AG04450 (cell line): ENCODE measurements around the gene POLQ. TPM values are rescaled to one million over a fixed set of nuclear protein-coding genes. Genes with fewer than 3 reads are reported as not detected.
"Not testable (repeated sequence)": the region's sequence is repeated elsewhere in the genome, so short reads cannot be mapped to it uniquely, and the experiment has no call there.

Source experiments
- CTCF ChIA-PET: fragments of 300-600, 350-600 bp; formaldehyde crosslinking; extraction: SDS; loops from one replicate; lab custom pipeline; 2022; ENCODE audit warnings: antibody characterized with exemption, inconsistent platforms; lab: Charles Lee
- POLR2A ChIA-PET: fragments of 350-600 bp; formaldehyde crosslinking; extraction: SDS; loops from one replicate; lab custom pipeline; 2021; ENCODE audit warnings: antibody characterized with exemption, inconsistent platforms; lab: Yijun Ruan, JAX
- DNase-seq: peaks from one replicate; pipeline ENCODE4 v3.0.0-alpha.2; 2011; ENCODE audit warnings: low read depth, low spot score
- H3K27ac ChIP-seq: one replicate; pipeline ENCODE4 v1.5.1; 2012; ENCODE audit warnings: low read depth, low read length, control low read depth
- H3K27me3 ChIP-seq: one replicate; pipeline ENCODE4 v1.6.0; 2012; ENCODE audit warnings: low read length; ENCODE audit not compliant: control insufficient read depth, insufficient read depth
- H3K4me3 ChIP-seq: 2 replicates; pipeline ENCODE4 v1.5.1; 2011; ENCODE audit warnings: mild to moderate bottlenecking, low read depth, low read length, control low read depth
- H3K9me3 ChIP-seq: 2 replicates; pipeline ENCODE4 v1.5.1; 2012; ENCODE audit warnings: low read length; ENCODE audit not compliant: control insufficient read depth, insufficient read depth
- polyA plus RNA-seq: library from polyadenylated mRNA; depleted of rRNA; stranded (reverse); fragments of >200 nt; gene quantifications from 2 replicates; pipeline ENCODE4 v1.2.3, GENCODE V29; 2011
- TF ChIP-seq, protein P1 (sequence below): IDR thresholded peaks from 2 replicates; pipeline ENCODE4 v1.5.1; 2011; ENCODE audit warnings: low read depth, low read length, control low read depth, inconsistent platforms

The POLQ gene
- polyA plus RNA-seq, 1 experiment = 1.4 TPM

DNA sequence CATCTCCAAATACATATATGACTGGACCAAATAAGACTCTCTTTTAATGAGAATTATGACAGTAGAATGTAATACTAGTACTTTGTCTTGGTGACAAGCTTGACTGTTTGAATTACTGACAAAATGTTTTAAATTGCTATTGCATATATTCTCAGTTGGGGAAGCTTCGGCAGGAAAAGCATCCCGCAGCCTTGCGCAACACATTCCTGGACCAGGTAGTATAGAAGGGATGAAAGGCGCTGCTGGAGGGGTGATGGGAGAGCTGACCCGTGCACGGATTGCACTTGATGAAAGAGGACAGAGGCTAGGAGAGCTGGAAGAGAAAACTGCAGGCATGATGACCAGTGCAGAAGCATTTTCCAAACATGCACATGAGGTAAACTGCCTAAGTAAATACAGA lies 127.6 kb downstream of the POLQ start:
- TF ChIP-seq, protein P1, sequence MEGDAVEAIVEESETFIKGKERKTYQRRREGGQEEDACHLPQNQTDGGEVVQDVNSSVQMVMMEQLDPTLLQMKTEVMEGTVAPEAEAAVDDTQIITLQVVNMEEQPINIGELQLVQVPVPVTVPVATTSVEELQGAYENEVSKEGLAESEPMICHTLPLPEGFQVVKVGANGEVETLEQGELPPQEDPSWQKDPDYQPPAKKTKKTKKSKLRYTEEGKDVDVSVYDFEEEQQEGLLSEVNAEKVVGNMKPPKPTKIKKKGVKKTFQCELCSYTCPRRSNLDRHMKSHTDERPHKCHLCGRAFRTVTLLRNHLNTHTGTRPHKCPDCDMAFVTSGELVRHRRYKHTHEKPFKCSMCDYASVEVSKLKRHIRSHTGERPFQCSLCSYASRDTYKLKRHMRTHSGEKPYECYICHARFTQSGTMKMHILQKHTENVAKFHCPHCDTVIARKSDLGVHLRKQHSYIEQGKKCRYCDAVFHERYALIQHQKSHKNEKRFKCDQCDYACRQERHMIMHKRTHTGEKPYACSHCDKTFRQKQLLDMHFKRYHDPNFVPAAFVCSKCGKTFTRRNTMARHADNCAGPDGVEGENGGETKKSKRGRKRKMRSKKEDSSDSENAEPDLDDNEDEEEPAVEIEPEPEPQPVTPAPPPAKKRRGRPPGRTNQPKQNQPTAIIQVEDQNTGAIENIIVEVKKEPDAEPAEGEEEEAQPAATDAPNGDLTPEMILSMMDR = no peak
- ChIA-PET POLR2A (no interaction called here), CTCF (no interaction called here)
- Histone ChIP-seq H3K27ac (no peak overlapping the region), H3K9me3 (no peaks in the 10 kb centered on the region), H3K4me3 (no peak overlapping the region), H3K27me3 (no peaks in the 10 kb centered on the region)
- no peak for DNase-seq

DNA sequence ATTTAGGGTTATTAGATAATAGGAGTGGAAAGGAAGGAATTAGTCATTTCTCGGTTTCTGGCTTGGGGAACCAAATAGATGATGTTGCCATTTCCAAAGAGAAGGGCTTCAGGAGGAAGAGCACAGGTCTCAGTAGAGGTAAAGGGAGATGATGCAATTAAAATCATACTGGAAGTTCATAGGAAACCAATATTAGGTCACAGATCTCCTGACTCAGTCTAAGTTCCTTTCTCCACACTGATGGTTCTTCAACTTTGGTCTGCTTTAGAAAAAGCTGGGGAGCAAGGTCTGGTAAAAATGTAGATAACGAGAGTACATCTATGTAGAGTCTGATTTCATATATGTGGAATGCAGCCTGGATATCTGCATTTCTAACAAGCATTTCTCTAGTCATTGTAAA lies 130.9 kb downstream of the POLQ start:
- H3K4me3 ChIP-seq = no peak overlapping the region
- TF ChIP-seq, protein P1 = no peak
- CTCF ChIA-PET = interaction anchor here (0.6 kb wide), 1 partner anchor 78 kb away, joined by 3 read pairs; no protein-coding TSS in a partner anchor
- DNase-seq = no peak
- H3K27ac ChIP-seq = no peak overlapping the region
- no peaks in the 10 kb centered on the region for H3K9me3 ChIP-seq
- POLR2A ChIA-PET = no interaction called here
- no peaks in the 10 kb centered on the region for H3K27me3 ChIP-seq

GRCh38 chr3:121411523-121411922 lies 134.3 kb downstream of the POLQ start:
- ChIA-PET CTCF (no interaction called here), POLR2A (no interaction called here)
- no peak overlapping the region for H3K4me3 ChIP-seq
- H3K9me3 ChIP-seq = no peaks in the 10 kb centered on the region
- TF ChIP-seq, protein P1 = no peak
- H3K27me3 ChIP-seq = no peaks in the 10 kb centered on the region
- no peak overlapping the region for H3K27ac ChIP-seq
- no peak for DNase-seq

- Histone ChIP-seq H3K27me3 (no peaks in the 10 kb centered on the region), H3K4me3 (no peak overlapping the region), H3K27ac (no peak overlapping the region), H3K9me3 (no peaks in the 10 kb centered on the region)
- ChIA-PET CTCF (no interaction called here), POLR2A (no interaction called here)
- TF ChIP-seq, protein P1 = no peak
- DNase-seq = no peak
These were observed 140.2 kb downstream of the POLQ start for GRCh38 chr3:121405631-121406030.

- POLR2A ChIA-PET = no interaction called here
- Histone ChIP-seq H3K9me3 (no peaks in the 10 kb centered on the region), H3K4me3 (no peak overlapping the region), H3K27me3 (no peaks in the 10 kb centered on the region), H3K27ac (no peak overlapping the region)
- TF ChIP-seq, protein P1 = no peak
- no peak for DNase-seq
- CTCF ChIA-PET = no interaction called here
These were observed 146.0 kb downstream of the POLQ start for GRCh38 chr3:121399820-121400219.

DNA sequence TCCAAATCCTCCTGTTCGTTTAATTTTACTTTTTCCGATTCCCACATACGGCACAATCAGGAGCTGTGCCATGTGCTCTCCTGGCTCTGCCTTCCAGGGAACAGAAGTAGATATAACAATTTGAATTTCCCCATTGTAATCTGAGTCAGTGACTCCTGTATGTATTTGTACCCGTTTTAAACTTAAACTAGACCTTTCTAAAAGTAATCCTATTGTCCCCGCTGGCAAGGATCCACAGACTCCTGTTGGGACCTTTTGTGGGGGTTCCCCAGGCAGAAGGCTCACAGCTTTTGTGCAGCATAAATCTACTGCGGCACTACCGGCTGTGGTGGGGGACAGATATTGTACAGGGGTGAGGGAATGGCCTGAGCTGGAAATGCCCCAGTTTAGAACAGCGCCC lies 147.7 kb downstream of the POLQ start:
- DNase-seq, CTCF ChIA-PET, H3K27ac ChIP-seq, H3K4me3 ChIP-seq, POLR2A ChIA-PET, H3K9me3 ChIP-seq, H3K27me3 ChIP-seq: not testable (repeated sequence)

DNA sequence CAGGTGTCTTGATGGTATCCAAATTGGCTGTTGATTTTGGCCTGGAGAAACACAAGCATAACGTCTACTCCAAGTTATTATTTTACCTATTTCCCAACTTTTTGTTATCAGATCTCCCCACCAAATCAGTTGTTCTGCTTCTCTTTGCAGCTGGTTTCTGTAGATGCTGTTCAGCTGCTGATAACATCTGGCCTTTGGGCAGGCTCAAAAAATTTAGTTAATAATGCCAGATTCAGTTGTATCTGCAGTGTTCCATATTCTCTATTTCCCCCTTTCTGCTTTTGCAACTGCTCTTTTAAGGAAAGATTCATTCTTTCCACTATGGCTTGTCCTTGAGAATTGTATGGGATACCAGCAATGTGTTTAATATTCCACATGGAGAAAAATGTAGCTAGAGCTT lies 149.8 kb downstream of the POLQ start:
- H3K27ac ChIP-seq, DNase-seq, H3K4me3 ChIP-seq, POLR2A ChIA-PET, CTCF ChIA-PET, H3K9me3 ChIP-seq, H3K27me3 ChIP-seq: not testable (repeated sequence)

GRCh38 chr3:121388308-121388707 lies 157.5 kb downstream of the POLQ start:
- DNase-seq, H3K27ac ChIP-seq, H3K9me3 ChIP-seq, H3K27me3 ChIP-seq, POLR2A ChIA-PET, CTCF ChIA-PET, H3K4me3 ChIP-seq: not testable (repeated sequence)
